Progenitor cell of endocrine pancreas (in vitro differentiated cells): ENCODE results near the gene ASAP2. TPM values are rescaled to one million over a fixed set of nuclear protein-coding genes. Genes with fewer than 3 reads are reported as not detected.

Experiments used
- DNase-seq: peaks from one replicate; pipeline ENCODE4 v3.0.0; 2021; ENCODE audit warnings: low spot score; ENCODE audit not compliant: unreplicated experiment
- H3K27ac Mint-ChIP-seq: 2 replicates; pipeline ENCODE4 v1.8.0; 2021; ENCODE audit warnings: mild to moderate bottlenecking, moderate library complexity, mixed read lengths
- H3K27me3 Mint-ChIP-seq: 2 replicates; pipeline ENCODE4 v1.8.0; 2021; ENCODE audit warnings: mixed read lengths
- H3K36me3 Mint-ChIP-seq: 2 replicates; pipeline ENCODE4 v1.8.0; 2022; ENCODE audit warnings: mixed read lengths; ENCODE audit not compliant: insufficient read depth
- H3K4me1 Mint-ChIP-seq: 2 replicates; pipeline ENCODE4 v1.8.0; 2021; ENCODE audit warnings: low read depth, mixed read lengths
- H3K4me3 Mint-ChIP-seq: 2 replicates; pipeline ENCODE4 v1.8.0; 2021; ENCODE audit warnings: low read depth, mild to moderate bottlenecking, moderate library complexity, mixed read lengths
- H3K9me3 Mint-ChIP-seq: 2 replicates; pipeline ENCODE4 v1.8.0; 2021; ENCODE audit warnings: low read depth, mixed read lengths
- total RNA-seq: library from RNA; stranded (reverse); gene quantifications from 2 replicates; pipeline ENCODE4 v1.2.1, GENCODE V29; 2021
- TF ChIP-seq, protein P1 (sequence below): fragments of 200-600 bp; sonication (generic); IDR thresholded peaks from one replicate; pipeline ENCODE4 v1.5.0; 2021; ENCODE audit warnings: antibody characterized with exemption, mild to moderate bottlenecking; ENCODE audit not compliant: unreplicated experiment

The ASAP2 gene
- total RNA-seq, 1 donor from 2014 or later: 65.4 TPM

DNA sequence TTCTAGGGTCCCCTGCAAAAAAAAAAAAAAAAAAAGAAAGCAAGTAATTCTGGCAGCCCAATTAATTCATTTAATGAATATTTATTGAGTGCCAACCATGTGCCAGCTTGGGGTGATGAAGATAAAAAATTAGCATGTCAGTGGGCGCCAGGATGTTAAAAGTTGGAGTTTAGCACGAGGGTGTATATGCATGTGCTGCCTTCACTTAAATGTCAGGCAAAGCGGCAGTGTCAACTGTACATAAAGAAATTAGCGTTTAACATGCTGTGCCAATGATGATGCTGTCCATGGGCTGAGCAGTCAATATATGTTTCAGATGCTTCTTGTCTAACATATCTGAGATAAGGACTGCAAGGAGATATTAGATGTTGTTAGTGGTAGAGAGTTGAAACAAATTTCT lies 49.5 kb downstream of the ASAP2 start:
- no peak for DNase-seq
- TF ChIP-seq, protein P1, sequence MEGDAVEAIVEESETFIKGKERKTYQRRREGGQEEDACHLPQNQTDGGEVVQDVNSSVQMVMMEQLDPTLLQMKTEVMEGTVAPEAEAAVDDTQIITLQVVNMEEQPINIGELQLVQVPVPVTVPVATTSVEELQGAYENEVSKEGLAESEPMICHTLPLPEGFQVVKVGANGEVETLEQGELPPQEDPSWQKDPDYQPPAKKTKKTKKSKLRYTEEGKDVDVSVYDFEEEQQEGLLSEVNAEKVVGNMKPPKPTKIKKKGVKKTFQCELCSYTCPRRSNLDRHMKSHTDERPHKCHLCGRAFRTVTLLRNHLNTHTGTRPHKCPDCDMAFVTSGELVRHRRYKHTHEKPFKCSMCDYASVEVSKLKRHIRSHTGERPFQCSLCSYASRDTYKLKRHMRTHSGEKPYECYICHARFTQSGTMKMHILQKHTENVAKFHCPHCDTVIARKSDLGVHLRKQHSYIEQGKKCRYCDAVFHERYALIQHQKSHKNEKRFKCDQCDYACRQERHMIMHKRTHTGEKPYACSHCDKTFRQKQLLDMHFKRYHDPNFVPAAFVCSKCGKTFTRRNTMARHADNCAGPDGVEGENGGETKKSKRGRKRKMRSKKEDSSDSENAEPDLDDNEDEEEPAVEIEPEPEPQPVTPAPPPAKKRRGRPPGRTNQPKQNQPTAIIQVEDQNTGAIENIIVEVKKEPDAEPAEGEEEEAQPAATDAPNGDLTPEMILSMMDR: no peak
- Mint-ChIP-seq H3K27me3 (no peaks in the 10 kb centered on the region), H3K4me3 (no peak overlapping the region), H3K9me3 (no peaks in the 10 kb centered on the region), H3K36me3 (peaks cover 3% of the 10 kb centered on the region), H3K27ac (no peak overlapping the region), H3K4me1 (peaks cover 44% of the 10 kb centered on the region)

DNA sequence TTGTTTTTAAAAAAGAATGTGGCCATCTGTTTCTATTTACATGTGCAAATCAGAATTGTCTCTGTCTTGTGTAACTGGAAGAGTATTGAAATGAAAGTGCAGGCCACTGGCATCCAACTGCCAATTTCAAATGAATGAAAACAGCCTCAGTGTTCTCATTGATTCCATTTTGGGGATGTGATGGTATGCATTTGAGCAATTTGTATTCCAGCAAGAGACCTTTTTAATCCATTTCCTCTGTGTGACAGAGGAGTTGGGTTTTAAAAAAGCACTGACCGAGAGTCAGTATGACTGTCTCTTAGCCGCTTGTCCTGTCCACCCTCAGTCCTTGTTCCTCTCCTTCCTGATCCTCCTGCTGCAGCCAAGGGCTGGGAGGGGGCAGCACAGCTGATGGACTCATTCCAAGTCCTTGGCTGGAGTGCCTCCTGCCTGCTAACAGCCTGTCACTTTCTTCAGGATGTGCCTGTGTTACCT lies 50.0 kb downstream of the ASAP2 start:
- TF ChIP-seq, protein P1: no peak
- Mint-ChIP-seq H3K27me3 (no peaks in the 10 kb centered on the region), H3K4me3 (no peak overlapping the region), H3K9me3 (no peaks in the 10 kb centered on the region), H3K36me3 (peaks cover 2% of the 10 kb centered on the region), H3K4me1 (peaks cover 41% of the 10 kb centered on the region), H3K27ac (no peak overlapping the region)
- DNase-seq: no peak

DNA sequence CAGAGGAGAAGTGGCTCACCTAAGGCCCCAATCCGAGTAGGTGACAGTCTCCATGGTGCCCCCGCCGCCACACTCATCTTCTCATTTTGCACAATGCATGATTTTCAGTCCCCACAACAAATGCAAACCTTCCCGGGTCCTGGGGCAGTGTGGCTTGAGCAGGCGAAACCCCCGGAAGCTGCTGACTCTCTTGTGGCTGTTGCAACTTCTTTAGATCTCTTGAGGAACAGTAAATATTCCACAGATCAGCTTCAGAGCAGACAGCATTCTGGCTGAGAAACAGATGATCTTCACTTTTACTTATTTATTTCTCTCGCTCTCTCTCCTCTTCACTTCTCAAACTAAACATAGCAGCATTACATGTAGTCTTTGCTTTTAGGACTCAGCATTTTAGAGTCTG lies 51.9 kb downstream of the ASAP2 start:
- TF ChIP-seq, protein P1: no peak
- no peaks in the 10 kb centered on the region for H3K27me3 Mint-ChIP-seq

DNA sequence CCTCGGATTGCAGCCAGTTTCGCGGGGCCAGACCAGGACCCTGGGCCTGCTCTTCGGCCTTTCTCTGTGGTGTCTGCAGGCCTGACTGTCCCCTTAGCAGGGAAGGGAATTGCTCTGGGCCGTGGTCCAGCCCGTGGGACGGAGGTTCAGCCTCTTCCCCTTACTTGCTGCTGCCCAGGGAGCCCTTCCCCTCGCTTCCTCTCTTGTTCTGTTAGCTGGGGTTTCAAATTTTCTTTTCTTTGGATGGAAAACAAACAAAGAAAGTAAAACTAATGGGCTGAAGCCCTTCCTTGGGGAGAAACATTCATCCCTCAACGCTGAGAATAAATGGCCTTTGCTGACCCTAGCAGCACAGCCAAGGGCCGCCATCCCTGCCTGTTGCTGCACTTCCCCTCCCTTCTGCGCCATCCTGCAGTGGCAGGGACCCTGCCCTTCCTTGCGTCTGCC lies 52.4 kb downstream of the ASAP2 start:
- Mint-ChIP-seq H3K4me1 (peaks cover 47% of the 10 kb centered on the region), H3K27ac (peak overlapping the region; percentile 46), H3K4me3 (no peak overlapping the region), H3K27me3 (no peaks in the 10 kb centered on the region), H3K36me3 (no peaks in the 10 kb centered on the region), H3K9me3 (no peaks in the 10 kb centered on the region)
- TF ChIP-seq, protein P1: no peak
- no peak for DNase-seq

More for the DNA sequence above, 51.9 kb downstream of the ASAP2 start:
- Mint-ChIP-seq H3K27ac (peak overlapping the region; percentile 46), H3K4me3 (no peak overlapping the region), H3K9me3 (no peaks in the 10 kb centered on the region), H3K4me1 (peaks cover 44% of the 10 kb centered on the region), H3K36me3 (no peaks in the 10 kb centered on the region)
- DNase-seq: no peak

DNA sequence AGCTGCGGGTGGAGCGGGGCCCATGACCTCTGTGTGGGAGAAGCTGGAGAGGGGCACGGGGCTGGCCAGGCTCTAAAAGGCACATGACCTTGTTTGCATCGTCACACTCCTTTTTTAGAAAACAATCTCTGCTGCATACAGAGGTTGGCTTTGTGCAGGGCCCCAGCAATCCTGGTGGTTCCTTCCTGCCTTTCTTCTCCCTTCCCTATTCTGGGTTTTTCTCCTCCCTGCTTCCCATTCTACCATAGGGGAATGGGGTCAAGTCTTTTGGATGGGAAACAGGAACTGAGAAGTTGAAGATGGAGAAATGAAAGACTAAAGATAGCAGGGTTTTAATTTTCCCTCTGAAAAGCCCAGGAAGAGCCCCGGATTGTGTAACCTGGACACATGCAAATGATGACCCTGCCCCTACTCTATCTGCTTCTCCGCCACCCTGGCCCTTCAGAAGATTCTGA lies 53.9 kb downstream of the ASAP2 start:
- no peaks in the 10 kb centered on the region for H3K36me3 Mint-ChIP-seq
- peaks cover 47% of the 10 kb centered on the region for H3K4me1 Mint-ChIP-seq
- no peaks in the 10 kb centered on the region for H3K9me3 Mint-ChIP-seq
- DNase-seq: no peak
- TF ChIP-seq, protein P1: no peak
- H3K4me3 Mint-ChIP-seq: no peak overlapping the region
- peak overlapping the region; percentile 65 for H3K27ac Mint-ChIP-seq
- no peaks in the 10 kb centered on the region for H3K27me3 Mint-ChIP-seq
